Uterus (tissue), 4 donors: ENCODE measurements around the gene RALGPS1. TPM values are rescaled to one million over a fixed set of nuclear protein-coding genes. Genes with fewer than 3 reads are reported as not detected.

ENCODE experiments used
- DNase-seq, 2 donors: peaks; one replicate each; pipeline ENCODE4 v3.0.0-alpha.2; 2019 to 2020
- H3K27ac ChIP-seq, 2 donors: fragments of 200-600 bp; sonication (generic); 1 replicate in 1 of 2; 2 replicates in 1 of 2; pipeline ENCODE4 v1.5.1; 2016 to 2018
- H3K27me3 ChIP-seq, 2 donors: fragments of 200-600 bp; sonication (generic); one replicate each; pipeline ENCODE4 v1.5.1; 2018 to 2019; ENCODE audit warnings: control low read depth in 1 of 2
- H3K36me3 ChIP-seq, 2 donors: fragments of 200-600 bp; sonication (generic); one replicate each; pipeline ENCODE4 v1.5.1; 2019; ENCODE audit warnings: control low read depth in 1 of 2
- H3K4me1 ChIP-seq, 2 donors: fragments of 200-600 bp; sonication (generic); one replicate each; pipeline ENCODE4 v1.5.1; 2018 to 2019; ENCODE audit warnings: control low read depth in 1 of 2
- H3K4me3 ChIP-seq, 2 donors: fragments of 200-600 bp; sonication (generic); 1 replicate in 1 of 2; 2 replicates in 1 of 2; pipeline ENCODE4 v1.5.1; 2018 to 2019; ENCODE audit warnings: mild to moderate bottlenecking in 1 of 2
- H3K9me3 ChIP-seq, 2 donors: fragments of 200-600 bp; sonication (generic); one replicate each; pipeline ENCODE4 v1.5.1; 2019; ENCODE audit warnings: control low read depth in 1 of 2
- POLR2A ChIP-seq, 2 donors: fragments of 450-650 bp; IDR thresholded peaks; one replicate each; pipeline ENCODE4 v1.6.1; 2016; ENCODE audit warnings: antibody characterized with exemption in 2 of 2, mild to moderate bottlenecking in 1 of 2, moderate library complexity in 1 of 2
- intact Hi-C: fragments of 100-400 bp; cut with DNase I; formaldehyde crosslinking; loops from one replicate; pipeline ENCODE4 v1.15.1; 2023; ENCODE audit warnings: low total_unique reads
- total RNA-seq, 4 donors: library from RNA; depleted of rRNA in 3 of 4; stranded (reverse); fragments of >200 nt in 3 of 4; gene quantifications; one replicate each; pipeline versions ENCODE4 v1.1.0 to v1.2.4, GENCODE V29; 2014 to 2023
- TF ChIP-seq, protein P1 (sequence below), 4 experiments: fragments of 200-600 bp in 2 of 4; fragments of 450-650 bp in 2 of 4; sonication (generic) in 2 of 4; IDR thresholded peaks; one replicate each; pipeline ENCODE4 v1.5.1; 2016 to 2019; ENCODE audit warnings: antibody characterized with exemption in 4 of 4, mild to moderate bottlenecking in 2 of 4, moderate library complexity in 1 of 4
- donor health status: DM: yes; HTN: yes; CAD: no.

The RALGPS1 gene
- total RNA-seq, 4 donors from 2014 or later: 8.5 to 16.7 (median 14.5) TPM

DNA sequence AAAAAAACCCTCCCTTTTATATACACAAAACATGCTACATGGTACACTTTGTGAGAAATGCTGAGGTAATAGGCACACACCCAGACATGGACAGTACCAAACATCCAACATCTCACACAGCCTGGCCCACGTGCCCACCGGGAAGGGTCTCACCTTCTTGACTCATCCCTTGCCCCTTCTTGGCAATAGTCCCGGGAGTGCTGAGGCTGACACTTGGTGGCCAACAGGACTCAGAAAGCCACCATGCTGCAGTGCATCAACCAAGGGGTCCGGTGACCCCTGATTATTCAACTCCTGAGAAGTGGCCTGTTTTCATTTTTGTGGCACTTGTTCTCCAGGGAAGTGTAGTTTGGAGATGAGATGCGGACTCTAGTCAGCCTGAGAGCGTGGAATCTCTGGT is 172.8 kb downstream of the RALGPS1 start:
- Histone ChIP-seq H3K27ac (peak overlapping the region in 1 of 2 donors; percentile 57), H3K27me3 (no peaks in the 10 kb centered on the region), H3K4me1 (peaks cover 0 to 6% of the 10 kb centered on the region in 2 donors), H3K4me3 (no peak overlapping the region), H3K9me3 (no peaks in the 10 kb centered on the region), H3K36me3 (no peaks in the 10 kb centered on the region)
- intact Hi-C loops: no loop called here
- DNase-seq: peak in 1 of 2 donors; percentile 17
- TF ChIP-seq POLR2A (IDR thresholded peaks at IDR 0.05): no peak
- TF ChIP-seq, protein P1, sequence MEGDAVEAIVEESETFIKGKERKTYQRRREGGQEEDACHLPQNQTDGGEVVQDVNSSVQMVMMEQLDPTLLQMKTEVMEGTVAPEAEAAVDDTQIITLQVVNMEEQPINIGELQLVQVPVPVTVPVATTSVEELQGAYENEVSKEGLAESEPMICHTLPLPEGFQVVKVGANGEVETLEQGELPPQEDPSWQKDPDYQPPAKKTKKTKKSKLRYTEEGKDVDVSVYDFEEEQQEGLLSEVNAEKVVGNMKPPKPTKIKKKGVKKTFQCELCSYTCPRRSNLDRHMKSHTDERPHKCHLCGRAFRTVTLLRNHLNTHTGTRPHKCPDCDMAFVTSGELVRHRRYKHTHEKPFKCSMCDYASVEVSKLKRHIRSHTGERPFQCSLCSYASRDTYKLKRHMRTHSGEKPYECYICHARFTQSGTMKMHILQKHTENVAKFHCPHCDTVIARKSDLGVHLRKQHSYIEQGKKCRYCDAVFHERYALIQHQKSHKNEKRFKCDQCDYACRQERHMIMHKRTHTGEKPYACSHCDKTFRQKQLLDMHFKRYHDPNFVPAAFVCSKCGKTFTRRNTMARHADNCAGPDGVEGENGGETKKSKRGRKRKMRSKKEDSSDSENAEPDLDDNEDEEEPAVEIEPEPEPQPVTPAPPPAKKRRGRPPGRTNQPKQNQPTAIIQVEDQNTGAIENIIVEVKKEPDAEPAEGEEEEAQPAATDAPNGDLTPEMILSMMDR (IDR thresholded peaks at IDR 0.05): no peak

- Histone ChIP-seq H3K27me3 (no peaks in the 10 kb centered on the region), H3K27ac (no peak overlapping the region), H3K9me3 (no peaks in the 10 kb centered on the region), H3K4me3 (no peak overlapping the region), H3K36me3 (no peaks in the 10 kb centered on the region), H3K4me1 (peaks cover 0 to 6% of the 10 kb centered on the region in 2 donors)
- peak in 1 of 2 donors; percentile 8 for DNase-seq
- intact Hi-C loops: no loop called here
- no peak for TF ChIP-seq POLR2A (IDR thresholded peaks at IDR 0.05)
- TF ChIP-seq, protein P1 (IDR thresholded peaks at IDR 0.05): no peak
These were observed 173.3 kb downstream of the RALGPS1 start for GRCh38 chr9:127087836-127088235.

DNA sequence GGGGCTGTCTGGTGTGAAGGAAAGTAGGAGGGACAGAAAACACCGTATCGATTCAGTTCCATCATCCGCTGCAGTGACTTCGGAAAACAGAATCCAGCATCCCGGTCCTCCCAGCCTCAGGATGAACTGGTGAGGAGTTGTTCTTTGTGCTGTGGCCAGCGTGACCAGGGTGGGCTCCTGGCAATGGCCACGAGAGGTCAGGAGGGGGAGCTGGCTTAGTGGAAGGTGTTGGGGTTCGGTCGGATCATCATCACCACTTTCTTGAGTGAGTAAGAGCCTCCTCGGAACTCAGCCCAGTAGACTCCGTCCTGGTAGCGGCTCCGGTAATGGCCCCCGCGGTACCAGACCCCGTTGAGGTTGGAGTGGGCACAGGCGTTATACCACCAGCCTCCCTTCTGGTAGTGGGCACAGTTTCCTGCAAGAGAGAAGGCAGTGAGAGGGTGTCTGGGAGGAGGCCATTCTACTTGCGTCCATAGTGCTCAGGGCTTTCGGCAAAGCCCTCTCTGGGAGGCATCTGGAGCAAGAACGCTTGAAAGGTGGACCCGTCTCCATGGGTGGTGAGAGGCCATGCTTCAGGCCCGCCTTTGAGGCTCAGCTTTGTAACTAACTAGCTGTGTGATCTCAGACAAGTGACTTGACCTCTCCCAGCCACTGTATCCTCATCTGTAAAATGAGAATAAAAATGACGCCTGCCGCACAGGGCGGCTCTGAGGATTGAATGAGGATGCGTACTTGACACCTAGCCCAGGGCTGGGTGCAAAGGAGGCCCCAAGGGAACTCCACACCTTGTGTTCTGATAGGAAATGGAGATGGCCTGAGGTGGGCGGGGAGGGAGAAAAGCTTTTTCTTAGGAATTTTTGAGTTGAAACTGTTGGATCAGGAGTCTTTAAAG is 174.4 kb downstream of the RALGPS1 start:
- TF ChIP-seq POLR2A (IDR thresholded peaks at IDR 0.05): no peak
- TF ChIP-seq, protein P1 (IDR thresholded peaks at IDR 0.05): no peak
- Histone ChIP-seq H3K27me3 (no peaks in the 10 kb centered on the region), H3K9me3 (no peaks in the 10 kb centered on the region), H3K4me3 (no peak overlapping the region), H3K4me1 (peaks cover 0 to 6% of the 10 kb centered on the region in 2 donors), H3K36me3 (no peaks in the 10 kb centered on the region), H3K27ac (peak overlapping the region; percentile 82)
- intact Hi-C loops: no loop called here
- no peak for DNase-seq

DNA sequence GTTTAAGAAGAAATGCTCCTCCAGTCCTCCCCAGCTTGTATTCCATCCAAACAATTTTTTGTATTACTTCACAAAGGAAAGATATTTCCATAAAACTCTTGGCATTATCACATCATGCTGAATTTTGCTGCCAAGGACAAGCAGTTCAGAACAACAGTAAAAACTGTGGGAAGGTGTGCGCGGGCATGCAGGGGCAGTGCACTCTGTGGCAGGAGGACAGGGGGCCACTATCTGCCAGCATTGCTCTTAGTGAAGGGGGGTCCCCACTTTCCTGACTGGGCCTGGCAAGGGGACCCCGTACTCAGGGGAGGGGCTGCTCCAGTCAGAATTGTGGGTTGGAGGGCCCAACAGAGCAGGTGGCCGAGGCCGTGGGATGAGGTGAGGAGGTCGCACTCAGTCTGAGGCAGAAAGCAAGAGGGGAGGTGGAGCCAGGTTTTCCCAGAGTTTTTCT is 175.1 kb downstream of the RALGPS1 start:
- H3K9me3 ChIP-seq: no peaks in the 10 kb centered on the region
- peak in 1 of 2 donors; percentile 49 for DNase-seq
- no peaks in the 10 kb centered on the region for H3K27me3 ChIP-seq
- intact Hi-C loops: no loop called here
- peak overlapping the region; percentile 82 for H3K27ac ChIP-seq
- H3K36me3 ChIP-seq: no peaks in the 10 kb centered on the region
- no peak overlapping the region for H3K4me3 ChIP-seq
- peaks cover 0 to 6% of the 10 kb centered on the region in 2 donors for H3K4me1 ChIP-seq
- TF ChIP-seq POLR2A (IDR thresholded peaks at IDR 0.05): no peak

DNA sequence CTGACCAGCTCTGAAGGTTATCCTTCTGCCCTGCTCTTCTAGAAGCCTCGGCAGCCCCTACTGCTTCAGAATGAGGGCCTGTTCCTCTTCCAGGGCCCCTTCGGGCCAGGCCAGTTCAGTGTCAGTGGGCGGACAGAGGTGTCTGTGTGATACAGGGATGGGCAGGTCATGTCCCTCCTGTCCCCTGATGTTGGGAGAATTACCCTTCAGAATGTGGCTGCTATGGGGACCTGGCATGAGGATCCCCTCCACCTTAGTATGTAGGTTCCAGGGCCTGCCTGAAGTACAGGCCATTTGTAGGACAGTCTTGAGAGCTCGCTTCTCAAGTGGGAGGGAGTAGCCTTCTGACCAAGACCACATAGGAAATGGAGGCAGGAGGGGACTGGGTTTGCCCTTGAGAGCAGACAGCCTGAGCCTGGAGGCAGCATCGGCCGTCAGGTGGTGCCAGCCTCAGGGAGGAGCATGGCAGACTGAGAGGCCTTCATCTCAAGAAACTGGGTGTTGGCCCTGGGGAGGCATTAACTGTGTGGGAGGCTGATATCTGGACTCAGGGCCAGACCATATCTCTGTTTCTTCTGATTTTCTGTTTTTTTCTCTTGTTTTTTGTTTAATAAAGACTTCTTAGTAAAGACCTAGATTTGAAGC is 175.9 kb downstream of the RALGPS1 start:
- peaks cover 0 to 6% of the 10 kb centered on the region in 2 donors for H3K4me1 ChIP-seq
- intact Hi-C loops: no loop called here
- DNase-seq: no peak
- TF ChIP-seq, protein P1 (IDR thresholded peaks at IDR 0.05): no peak
- TF ChIP-seq POLR2A (IDR thresholded peaks at IDR 0.05): no peak
- peak overlapping the region; percentile 82 for H3K27ac ChIP-seq
- no peaks in the 10 kb centered on the region for H3K27me3 ChIP-seq
- H3K36me3 ChIP-seq: no peaks in the 10 kb centered on the region
- no peak overlapping the region for H3K4me3 ChIP-seq
- no peaks in the 10 kb centered on the region for H3K9me3 ChIP-seq
